Neural progenitor cell (in vitro differentiated cells): ENCODE measurements around the gene ERC1.

Source experiments
- EZH2 ChIP-seq: fragments of 200-600 bp; sonication (generic); IDR thresholded peaks from 2 replicates; pipeline ENCODE4 v1.6.1; 2017; ENCODE audit warnings: antibody characterized with exemption, mild to moderate bottlenecking, moderate library complexity
- TF ChIP-seq, protein P1 (sequence below): fragments of 200-600 bp; sonication (generic); IDR thresholded peaks from 2 replicates; pipeline ENCODE4 v1.5.1; 2017; ENCODE audit warnings: antibody characterized with exemption, mild to moderate bottlenecking

DNA sequence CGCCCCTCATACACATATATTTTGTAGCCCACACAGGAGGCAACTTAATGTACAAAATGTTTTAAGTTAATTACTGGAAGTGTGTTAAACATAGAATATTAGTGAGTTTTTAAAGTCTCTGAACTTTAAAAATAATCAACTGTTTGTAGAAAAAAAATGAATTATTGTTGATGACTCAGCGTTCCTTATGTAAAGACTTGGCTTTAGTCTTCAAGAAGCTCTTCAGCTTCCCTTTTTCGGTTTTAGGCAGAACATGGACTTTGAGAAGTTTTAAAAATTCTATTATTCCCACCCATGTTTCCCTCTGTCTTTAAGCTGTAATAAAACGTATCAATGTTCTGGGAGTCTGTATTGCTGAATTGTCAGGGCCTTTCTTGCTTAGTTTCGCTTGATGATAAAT is 333.9 kb downstream of the ERC1 start:
- no peak for TF ChIP-seq EZH2
- TF ChIP-seq, protein P1, sequence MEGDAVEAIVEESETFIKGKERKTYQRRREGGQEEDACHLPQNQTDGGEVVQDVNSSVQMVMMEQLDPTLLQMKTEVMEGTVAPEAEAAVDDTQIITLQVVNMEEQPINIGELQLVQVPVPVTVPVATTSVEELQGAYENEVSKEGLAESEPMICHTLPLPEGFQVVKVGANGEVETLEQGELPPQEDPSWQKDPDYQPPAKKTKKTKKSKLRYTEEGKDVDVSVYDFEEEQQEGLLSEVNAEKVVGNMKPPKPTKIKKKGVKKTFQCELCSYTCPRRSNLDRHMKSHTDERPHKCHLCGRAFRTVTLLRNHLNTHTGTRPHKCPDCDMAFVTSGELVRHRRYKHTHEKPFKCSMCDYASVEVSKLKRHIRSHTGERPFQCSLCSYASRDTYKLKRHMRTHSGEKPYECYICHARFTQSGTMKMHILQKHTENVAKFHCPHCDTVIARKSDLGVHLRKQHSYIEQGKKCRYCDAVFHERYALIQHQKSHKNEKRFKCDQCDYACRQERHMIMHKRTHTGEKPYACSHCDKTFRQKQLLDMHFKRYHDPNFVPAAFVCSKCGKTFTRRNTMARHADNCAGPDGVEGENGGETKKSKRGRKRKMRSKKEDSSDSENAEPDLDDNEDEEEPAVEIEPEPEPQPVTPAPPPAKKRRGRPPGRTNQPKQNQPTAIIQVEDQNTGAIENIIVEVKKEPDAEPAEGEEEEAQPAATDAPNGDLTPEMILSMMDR: no peak
